HepG2 (cell line): ENCODE data around the gene ABCG1. TPM values are rescaled to one million over a fixed set of nuclear protein-coding genes. Genes with fewer than 3 reads are reported as not detected.

Source experiments
- ATAC-seq: fragments of 200-7000 bp; cut with Tn5 transposase; 3 replicates; pipeline ENCODE4 v1.9.1; 2020; ENCODE audit warnings: mild to moderate bottlenecking, moderate library complexity
- BruUV-seq: library from RNA; stranded (reverse); fragments of 400-500 nt; replicated peaks from 2 replicates; lab custom pipeline; 2021; lab: Mats Ljungman, UMichigan
- CTCF ChIA-PET: fragments of 300-600 bp; formaldehyde crosslinking; extraction: SDS; loops from one replicate; lab custom pipeline; 2021; ENCODE audit warnings: low total read pairs, inconsistent platforms, low intra/inter-chr PET ratio; lab: Yijun Ruan, JAX
- POLR2A ChIA-PET: fragments of 350-600 bp; sonication (Branson Sonifier 250); formaldehyde crosslinking; loops from one replicate; lab custom pipeline; 2020; ENCODE audit warnings: antibody characterized with exemption, inconsistent platforms; lab: Yijun Ruan, JAX
- DNase-seq: peaks from one replicate; pipeline ENCODE4 v3.0.0-alpha.2; 2015; ENCODE audit warnings: low spot score
- FAIRE-seq: peaks from 3 replicates; lab custom pipeline; 2011; peaks lifted over from hg19 to GRCh38; lab: Jason Lieb, UNC
- H2AFZ ChIP-seq: one replicate; pipeline ENCODE4 v1.6.1; 2011; ENCODE audit warnings: low read length, inconsistent platforms
- H3K27ac ChIP-seq: fragments of 300-600 bp; 3 replicates; pipeline ENCODE4 v1.8.0; 2011; ENCODE audit warnings: mixed run types, mild to moderate bottlenecking, mixed read lengths, low read length, inconsistent platforms; ENCODE audit not compliant: insufficient read depth; ENCODE audit errors: extremely low read length
- H3K27me3 ChIP-seq, 2 experiments: fragments of 200-600 bp in 1 of 2; 2 replicates in 1 of 2; 3 replicates in 1 of 2; pipeline versions ENCODE4 v1.6.0 to v1.8.0; 2011; ENCODE audit warnings: low read length in 2 of 2, mild to moderate bottlenecking in 2 of 2, moderate library complexity in 2 of 2, inconsistent platforms in 1 of 2; ENCODE audit not compliant: insufficient read depth in 2 of 2, control insufficient read depth in 1 of 2
- H3K36me3 ChIP-seq, 2 experiments: fragments of 200-600 bp in 1 of 2; replicated peaks in 1 of 2; 2 replicates in 1 of 2; 3 replicates in 1 of 2; pipeline versions ENCODE4 v1.5.1 to v1.8.0; 2011; ENCODE audit warnings: low read length in 2 of 2, inconsistent platforms in 1 of 2; ENCODE audit not compliant: insufficient read depth in 2 of 2, control insufficient read depth in 1 of 2
- H3K4me1 ChIP-seq: 2 replicates; pipeline ENCODE4 v1.5.1; 2012; ENCODE audit warnings: low read length, inconsistent platforms; ENCODE audit not compliant: insufficient read depth
- H3K4me2 ChIP-seq: 2 replicates; pipeline ENCODE4 v1.6.0; 2011; ENCODE audit warnings: low read depth, low read length, inconsistent platforms
- H3K4me3 ChIP-seq, 3 experiments: fragments of 200-600 bp in 1 of 3; sonication (generic), shearing (Covaris generic) in 1 of 3; replicated peaks in 1 of 3; 2 replicates each; pipeline ENCODE4 v1.5.1; 2011 to 2016; ENCODE audit warnings: low read length in 3 of 3, inconsistent platforms in 2 of 3, low read depth in 2 of 3, mild to moderate bottlenecking in 2 of 3, control low read depth in 1 of 3, mixed read lengths in 1 of 3; ENCODE audit not compliant: insufficient read depth in 1 of 3
- H3K79me2 ChIP-seq: one replicate; pipeline ENCODE4 v1.6.1; 2011; ENCODE audit warnings: low read length, inconsistent platforms; ENCODE audit not compliant: insufficient read depth
- H3K9ac ChIP-seq: 2 replicates; pipeline ENCODE4 v1.6.0; 2011; ENCODE audit warnings: mild to moderate bottlenecking, low read depth, low read length, inconsistent platforms; ENCODE audit not compliant: insufficient read depth
- H3K9me3 ChIP-seq: 2 replicates; pipeline ENCODE4 v1.5.1; 2012; ENCODE audit warnings: mild to moderate bottlenecking, low read length
- H4K20me1 ChIP-seq: 2 replicates; pipeline ENCODE4 v1.6.0; 2011; ENCODE audit warnings: inconsistent platforms, mild to moderate bottlenecking, low read length, moderate library complexity; ENCODE audit not compliant: insufficient read depth
- CEBPB ChIP-seq: IDR thresholded peaks from 2 replicates; pipeline ENCODE4 v1.6.1; 2011; ENCODE audit warnings: low read depth, low read length, improper control_type of control experiment, borderline replicate concordance
- CEBPG ChIP-seq: IDR thresholded peaks from 2 replicates; pipeline ENCODE4 v1.6.1; 2016
- EP300 ChIP-seq, 3 experiments: sonication (generic) in 1 of 3; formaldehyde crosslinking in 1 of 3; IDR thresholded peaks; 2 replicates each; pipeline versions ENCODE4 v1.5.1 to v1.6.1; 2011 to 2020; ENCODE audit warnings: low read depth in 2 of 3, low read length in 2 of 3, borderline replicate concordance in 1 of 3, improper control_type of control experiment in 1 of 3, mild to moderate bottlenecking in 1 of 3, missing genetic modification reagents in 1 of 3, moderate library complexity in 1 of 3
- FOXM1 ChIP-seq: sonication (generic); formaldehyde crosslinking; IDR thresholded peaks from 2 replicates; pipeline ENCODE4 v1.5.0; 2020; ENCODE audit warnings: missing genetic modification reagents
- KDM4B ChIP-seq: sonication (generic); formaldehyde crosslinking; IDR thresholded peaks from 2 replicates; pipeline ENCODE4 v1.4.0; 2020; ENCODE audit warnings: missing genetic modification reagents
- KDM6A ChIP-seq: IDR thresholded peaks from 2 replicates; pipeline ENCODE4 v1.6.1; 2016; ENCODE audit warnings: low read depth
- RARA ChIP-seq: IDR thresholded peaks from 2 replicates; pipeline ENCODE4 v1.6.1; 2016; ENCODE audit warnings: missing genetic modification reagents, missing compliant biosample characterization
- RXRB ChIP-seq: IDR thresholded peaks from 2 replicates; pipeline ENCODE4 v1.6.1; 2016; ENCODE audit warnings: borderline replicate concordance, missing genetic modification reagents, missing compliant biosample characterization
- ZBTB38 ChIP-seq: sonication (generic); formaldehyde crosslinking; IDR thresholded peaks from 2 replicates; pipeline ENCODE4 v1.5.1; 2020; ENCODE audit warnings: mild to moderate bottlenecking, missing genetic modification reagents
- ZFP36L2 ChIP-seq: sonication (generic); formaldehyde crosslinking; IDR thresholded peaks from 2 replicates; pipeline ENCODE4 v1.4.0; 2020; ENCODE audit warnings: missing genetic modification reagents
- ZNF83 ChIP-seq: sonication (generic); formaldehyde crosslinking; IDR thresholded peaks from 2 replicates; pipeline ENCODE4 v1.4.0; 2020; ENCODE audit warnings: missing genetic modification reagents, mild to moderate bottlenecking, borderline replicate concordance
- ZNF879 ChIP-seq: sonication (generic); formaldehyde crosslinking; IDR thresholded peaks from 2 replicates; pipeline ENCODE4 v1.8.1; 2023; ENCODE audit warnings: missing genetic modification reagents
- WGBS: methylation state at CpG from one replicate; pipeline ENCODE4 v1.1.6; 2017; ENCODE audit warnings: low lambda C conversion rate; 5-methylcytosine and 5-hydroxymethylcytosine counted together
- in situ Hi-C: cut with HindIII; loops from 2 replicates; pipeline ENCODE4 v1.10.0; 2017; ENCODE audit warnings: low pct_unique_long_range_greater_than_20kb; ENCODE audit not compliant: extremely low pct_ligation_motif_present
- intact Hi-C: fragments of 100-400 bp; cut with micrococcal nuclease; formaldehyde crosslinking; loops from one replicate; pipeline ENCODE4 v1.10.0; 2022; ENCODE audit not compliant: unreplicated experiment
- polyA plus RNA-seq, 8 experiments: library from polyadenylated mRNA; depleted of rRNA in 3 of 8; stranded (reverse) in 7 of 8; unstranded in 1 of 8; fragments of >200 nt; fragmentation: Illumina TruSeq in 4 of 8; extraction: Trizol in 4 of 8; gene quantifications; 2 replicates each; pipeline versions ENCODE4 v1.2.1 to v1.2.3, GENCODE V29; 2011 to 2016; ENCODE audit warnings: low read depth in 4 of 8, missing spikeins in 1 of 8, mixed read lengths in 1 of 8; ENCODE audit not compliant: insufficient read depth in 1 of 8
- total RNA-seq, 5 experiments: library from RNA; depleted of rRNA; stranded (reverse); fragments of >200 nt; fragmentation: Illumina TruSeq; extraction: Trizol; gene quantifications; 2 replicates each; pipeline ENCODE4 v1.2.3, GENCODE V29; 2016; ENCODE audit warnings: low read depth in 1 of 5
- TF ChIP-seq, protein P1 (sequence below), 2 experiments: fragments of 450-650 bp in 1 of 2; sonication (generic) in 1 of 2; formaldehyde crosslinking; IDR thresholded peaks; 2 replicates each; pipeline versions ENCODE4 v1.5.0 to v1.8.0; 2020 to 2022; ENCODE audit warnings: mild to moderate bottlenecking in 1 of 2, missing genetic modification reagents in 1 of 2
- TF ChIP-seq, protein P2 (sequence below): sonication (generic); formaldehyde crosslinking; IDR thresholded peaks from 2 replicates; pipeline ENCODE4 v1.4.0; 2020; ENCODE audit warnings: missing genetic modification reagents
- TF ChIP-seq, protein P3 (sequence below): sonication (generic); formaldehyde crosslinking; IDR thresholded peaks from 2 replicates; pipeline ENCODE4 v1.4.0; 2020; ENCODE audit warnings: missing genetic modification reagents, borderline replicate concordance

ABCG1 gene
- total and polyA plus RNA-seq, 2 of the 13 experiments (the other 11 are each of a cell fraction or from before 2014, with no cell fraction given), result 0.04 TPM; not detected in 1

DNA sequence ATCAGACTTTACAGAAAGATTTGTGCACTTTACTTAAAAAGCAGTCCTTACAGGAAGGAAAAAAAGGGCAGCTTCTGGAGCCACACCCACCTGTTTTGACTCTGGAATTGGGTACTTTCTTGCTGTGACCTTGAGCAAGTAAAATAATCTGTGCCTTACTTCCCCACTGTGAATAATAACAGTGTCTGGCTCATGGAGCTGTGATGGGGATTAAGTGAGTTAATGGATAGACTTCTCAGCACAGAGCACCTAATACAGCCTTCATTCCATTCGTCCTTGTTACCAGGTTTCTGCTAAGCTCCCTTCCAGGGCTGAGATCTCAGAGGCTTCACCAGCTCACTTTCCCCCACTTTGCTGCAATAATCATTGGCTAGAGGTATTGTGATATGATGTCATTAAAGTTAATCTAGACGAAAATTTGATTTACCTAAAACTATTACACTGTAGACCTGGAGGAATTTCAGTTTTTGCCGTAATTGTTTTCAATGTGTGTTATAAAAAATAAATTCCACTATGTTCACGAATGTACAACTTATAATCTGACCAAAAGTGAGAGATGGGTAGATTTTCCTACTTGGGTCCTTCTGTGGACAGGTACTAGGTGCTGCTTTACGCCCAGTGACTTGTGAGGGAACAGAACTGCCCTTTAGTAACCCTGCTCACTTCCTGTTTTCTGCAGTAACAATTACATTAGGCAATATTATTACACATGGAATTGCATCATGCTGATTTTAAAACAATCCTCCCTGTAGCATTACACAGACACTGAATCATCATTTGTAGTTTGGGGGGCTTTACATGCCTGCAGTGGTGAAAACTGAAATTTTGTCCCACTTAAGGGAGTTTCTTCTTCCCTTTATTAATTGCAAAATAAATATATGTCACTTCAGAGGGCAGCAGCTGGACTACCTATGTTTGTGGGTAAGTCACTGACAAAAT, 19.7 kb upstream of the ABCG1 start:
- Histone ChIP-seq H3K27me3 (peaks cover 0 to 13% of the 10 kb centered on the region in 2 experiments; a peak in 3 of 5 replicates), H3K4me2 (no peak overlapping the region), H2AFZ (no peak overlapping the region), H3K9ac (no peak overlapping the region), H3K79me2 (no peaks in the 10 kb centered on the region), H3K4me3 (no peak overlapping the region), H3K27ac (no peak overlapping the region), H4K20me1 (no peaks in the 10 kb centered on the region), H3K9me3 (no peaks in the 10 kb centered on the region), H3K4me1 (peaks cover 8% of the 10 kb centered on the region; the same call in 1 of the 2 replicates), H3K36me3 (no peaks in the 10 kb centered on the region)
- DNase-seq, result peak; percentile 10
- in situ Hi-C loops (no loop called here), intact Hi-C loops (no loop called here)
- BruUV-seq, result no TSS peak
- ChIA-PET CTCF (no interaction called here), POLR2A (no interaction called here)
- no peak for ATAC-seq
- FAIRE-seq, result no peak
- under 1% methylated on average over 5 of the region's 5 CpGs for WGBS
- no peak for TF ChIP-seq ZNF879
- TF ChIP-seq RARA (CRISPR knock-in tag), result 0 out of 2 replicates have a peak, but pooled peaks have one; percentile 27
- no peak for TF ChIP-seq KDM6A (CRISPR knock-in tag)
- peak; percentile 86 for TF ChIP-seq CEBPB
- TF ChIP-seq ZFP36L2 (CRISPR knock-in tag), result no peak
- TF ChIP-seq, protein P1, sequence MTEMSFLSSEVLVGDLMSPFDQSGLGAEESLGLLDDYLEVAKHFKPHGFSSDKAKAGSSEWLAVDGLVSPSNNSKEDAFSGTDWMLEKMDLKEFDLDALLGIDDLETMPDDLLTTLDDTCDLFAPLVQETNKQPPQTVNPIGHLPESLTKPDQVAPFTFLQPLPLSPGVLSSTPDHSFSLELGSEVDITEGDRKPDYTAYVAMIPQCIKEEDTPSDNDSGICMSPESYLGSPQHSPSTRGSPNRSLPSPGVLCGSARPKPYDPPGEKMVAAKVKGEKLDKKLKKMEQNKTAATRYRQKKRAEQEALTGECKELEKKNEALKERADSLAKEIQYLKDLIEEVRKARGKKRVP (CRISPR knock-in tag; IDR thresholded peaks at IDR 0.05), result peak in 1 of 2 experiments; percentile 95; a peak in 2 of 4 replicates
- no peak for TF ChIP-seq ZBTB38 (CRISPR knock-in tag)
- no peak for TF ChIP-seq EP300 (IDR thresholded peaks at IDR 0.05; ENCODE audit: low read depth in 2 of 2, low read length in 2 of 2)
- TF ChIP-seq EP300 (CRISPR knock-in tag; IDR thresholded peaks at IDR 0.05; ENCODE audit: borderline replicate concordance), result no peak
- TF ChIP-seq, protein P2, sequence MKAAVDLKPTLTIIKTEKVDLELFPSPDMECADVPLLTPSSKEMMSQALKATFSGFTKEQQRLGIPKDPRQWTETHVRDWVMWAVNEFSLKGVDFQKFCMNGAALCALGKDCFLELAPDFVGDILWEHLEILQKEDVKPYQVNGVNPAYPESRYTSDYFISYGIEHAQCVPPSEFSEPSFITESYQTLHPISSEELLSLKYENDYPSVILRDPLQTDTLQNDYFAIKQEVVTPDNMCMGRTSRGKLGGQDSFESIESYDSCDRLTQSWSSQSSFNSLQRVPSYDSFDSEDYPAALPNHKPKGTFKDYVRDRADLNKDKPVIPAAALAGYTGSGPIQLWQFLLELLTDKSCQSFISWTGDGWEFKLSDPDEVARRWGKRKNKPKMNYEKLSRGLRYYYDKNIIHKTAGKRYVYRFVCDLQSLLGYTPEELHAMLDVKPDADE (CRISPR knock-in tag), result no peak
- TF ChIP-seq KDM4B (CRISPR knock-in tag), result no peak
- peak; percentile 65 for TF ChIP-seq RXRB (CRISPR knock-in tag)
- TF ChIP-seq FOXM1 (CRISPR knock-in tag), result no peak
- TF ChIP-seq CEBPG, result peak; percentile 69
- TF ChIP-seq ZNF83, result no peak
- TF ChIP-seq, protein P3, sequence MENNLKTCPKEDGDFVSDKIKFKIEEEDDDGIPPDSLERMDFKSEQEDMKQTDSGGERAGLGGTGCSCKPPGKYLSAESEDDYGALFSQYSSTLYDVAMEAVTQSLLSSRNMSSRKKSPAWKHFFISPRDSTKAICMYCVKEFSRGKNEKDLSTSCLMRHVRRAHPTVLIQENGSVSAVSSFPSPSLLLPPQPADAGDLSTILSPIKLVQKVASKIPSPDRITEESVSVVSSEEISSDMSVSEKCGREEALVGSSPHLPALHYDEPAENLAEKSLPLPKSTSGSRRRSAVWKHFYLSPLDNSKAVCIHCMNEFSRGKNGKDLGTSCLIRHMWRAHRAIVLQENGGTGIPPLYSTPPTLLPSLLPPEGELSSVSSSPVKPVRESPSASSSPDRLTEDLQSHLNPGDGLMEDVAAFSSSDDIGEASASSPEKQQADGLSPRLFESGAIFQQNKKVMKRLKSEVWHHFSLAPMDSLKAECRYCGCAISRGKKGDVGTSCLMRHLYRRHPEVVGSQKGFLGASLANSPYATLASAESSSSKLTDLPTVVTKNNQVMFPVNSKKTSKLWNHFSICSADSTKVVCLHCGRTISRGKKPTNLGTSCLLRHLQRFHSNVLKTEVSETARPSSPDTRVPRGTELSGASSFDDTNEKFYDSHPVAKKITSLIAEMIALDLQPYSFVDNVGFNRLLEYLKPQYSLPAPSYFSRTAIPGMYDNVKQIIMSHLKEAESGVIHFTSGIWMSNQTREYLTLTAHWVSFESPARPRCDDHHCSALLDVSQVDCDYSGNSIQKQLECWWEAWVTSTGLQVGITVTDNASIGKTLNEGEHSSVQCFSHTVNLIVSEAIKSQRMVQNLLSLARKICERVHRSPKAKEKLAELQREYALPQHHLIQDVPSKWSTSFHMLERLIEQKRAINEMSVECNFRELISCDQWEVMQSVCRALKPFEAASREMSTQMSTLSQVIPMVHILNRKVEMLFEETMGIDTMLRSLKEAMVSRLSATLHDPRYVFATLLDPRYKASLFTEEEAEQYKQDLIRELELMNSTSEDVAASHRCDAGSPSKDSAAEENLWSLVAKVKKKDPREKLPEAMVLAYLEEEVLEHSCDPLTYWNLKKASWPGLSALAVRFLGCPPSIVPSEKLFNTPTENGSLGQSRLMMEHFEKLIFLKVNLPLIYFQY, result no peak
